NCI-H748 (cell line): ENCODE data around the gene ATP10D.
"Not testable (repeated sequence)": the region's sequence is repeated elsewhere in the genome, so short reads cannot be mapped to it uniquely, and the experiment has no call there.

ENCODE experiments used
- DNase-seq: peaks from one replicate; lab custom pipeline; 2025; ENCODE audit not compliant: unreplicated experiment; lab: John Stamatoyannopoulos, UW

ATP10D gene

GRCh38 chr4:47486727-47487126 lies 1.7 kb downstream of the ATP10D start:
- DNase-seq = not testable (repeated sequence)

GRCh38 chr4:47488706-47489105 lies 3.6 kb downstream of the ATP10D start:
- no peak for DNase-seq

GRCh38 chr4:47490550-47490949 lies 5.5 kb downstream of the ATP10D start:
- peak; percentile 19 for DNase-seq

- DNase-seq = no peak
Measured at GRCh38 chr4:47493238-47494123, 8.4 kb downstream of the ATP10D start.

- no peak for DNase-seq
Measured at GRCh38 chr4:47494124-47494430, 9.0 kb downstream of the ATP10D start.

- DNase-seq = no peak
Measured at GRCh38 chr4:47498899-47499298, 13.8 kb downstream of the ATP10D start.

- no peak for DNase-seq
Measured at GRCh38 chr4:47499700-47500099, 14.6 kb downstream of the ATP10D start.

GRCh38 chr4:47500776-47501175 lies 15.7 kb downstream of the ATP10D start:
- no peak for DNase-seq

GRCh38 chr4:47505147-47505546 lies 20.1 kb downstream of the ATP10D start:
- DNase-seq = no peak

- DNase-seq = no peak
Measured at GRCh38 chr4:47505666-47506065, 20.6 kb downstream of the ATP10D start.

- no peak for DNase-seq
Measured at GRCh38 chr4:47510506-47511143, 25.6 kb downstream of the ATP10D start.

GRCh38 chr4:47513461-47513860 lies 28.4 kb downstream of the ATP10D start:
- DNase-seq = no peak

- no peak for DNase-seq
Measured at GRCh38 chr4:47519239-47519883, 34.3 kb downstream of the ATP10D start.

GRCh38 chr4:47525154-47525819 lies 40.2 kb downstream of the ATP10D start:
- no peak for DNase-seq

GRCh38 chr4:47526281-47526680 lies 41.2 kb downstream of the ATP10D start:
- DNase-seq = no peak

- not testable (repeated sequence) for DNase-seq
Measured at GRCh38 chr4:47528646-47529045, 43.6 kb downstream of the ATP10D start.

GRCh38 chr4:47530801-47531200 lies 45.7 kb downstream of the ATP10D start:
- DNase-seq = no peak

GRCh38 chr4:47531241-47531953 lies 46.3 kb downstream of the ATP10D start:
- no peak for DNase-seq

GRCh38 chr4:47531954-47532321 lies 46.9 kb downstream of the ATP10D start:
- no peak for DNase-seq

GRCh38 chr4:47532658-47533057 lies 47.6 kb downstream of the ATP10D start:
- no peak for DNase-seq
